NCI-H345 (cell line): ENCODE results near the gene SPATA13.

Source experiments
- DNase-seq: peaks from one replicate; lab custom pipeline; 2025; lab: John Stamatoyannopoulos, UW

SPATA13 gene

DNA sequence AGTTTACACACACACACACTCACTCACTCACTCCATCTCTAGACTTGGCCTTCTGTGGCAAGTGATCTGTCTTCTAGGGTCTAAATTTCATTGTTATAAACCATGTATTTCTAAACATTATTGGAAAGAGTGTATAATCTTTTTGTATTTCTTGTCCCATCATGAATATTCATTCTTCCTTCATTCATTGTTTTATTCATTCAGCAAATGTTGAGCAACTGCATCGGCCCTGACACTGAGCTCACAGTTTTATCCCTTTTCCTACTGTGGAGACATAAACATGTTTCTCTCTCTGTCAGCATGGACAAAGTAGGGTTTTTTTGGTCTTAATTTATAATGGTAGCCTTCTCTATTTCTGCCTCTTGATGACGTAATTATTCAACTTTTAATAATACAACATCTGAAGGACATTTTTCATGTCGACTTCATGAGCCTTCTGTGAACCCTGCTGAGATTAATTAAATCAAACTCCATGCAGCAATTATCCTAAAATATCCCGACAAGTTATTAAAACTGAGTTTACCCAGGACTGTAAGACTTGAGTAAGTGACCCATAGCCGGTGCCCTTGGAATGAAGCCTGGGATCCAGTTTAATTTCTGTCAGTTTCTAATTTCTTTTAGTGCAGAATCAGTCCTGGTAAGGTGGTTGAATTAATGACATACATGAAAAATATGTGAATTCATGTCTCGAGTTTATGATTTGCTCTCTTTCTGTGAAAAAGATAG, 7.3 kb downstream of the SPATA13 start:
- DNase-seq, result no peak

- no peak for DNase-seq
Measured at GRCh38 chr13:24168392-24168750, 7.9 kb downstream of the SPATA13 start.

DNA sequence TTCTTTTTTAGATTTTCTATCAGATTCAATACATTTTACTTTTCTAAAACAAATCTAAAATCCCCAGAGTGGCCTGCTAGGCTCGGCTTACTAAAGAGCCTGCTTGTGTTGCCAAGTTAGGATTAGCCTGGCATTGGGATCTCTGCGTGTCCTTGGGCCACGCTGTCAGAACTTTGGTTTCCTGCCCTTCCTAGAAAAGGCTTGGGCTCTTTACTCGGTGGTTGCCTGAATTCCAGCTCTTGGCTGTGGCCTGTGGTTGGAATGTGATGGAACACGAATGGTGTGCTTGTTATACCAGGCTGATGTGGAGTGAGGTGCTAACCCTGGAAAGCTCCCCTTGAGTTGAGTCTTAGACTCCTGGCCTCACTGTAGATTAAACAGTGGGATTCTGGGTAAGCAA, 8.5 kb downstream of the SPATA13 start:
- no peak for DNase-seq

GRCh38 chr13:24172071-24172470, 11.6 kb downstream of the SPATA13 start:
- no peak for DNase-seq

DNA sequence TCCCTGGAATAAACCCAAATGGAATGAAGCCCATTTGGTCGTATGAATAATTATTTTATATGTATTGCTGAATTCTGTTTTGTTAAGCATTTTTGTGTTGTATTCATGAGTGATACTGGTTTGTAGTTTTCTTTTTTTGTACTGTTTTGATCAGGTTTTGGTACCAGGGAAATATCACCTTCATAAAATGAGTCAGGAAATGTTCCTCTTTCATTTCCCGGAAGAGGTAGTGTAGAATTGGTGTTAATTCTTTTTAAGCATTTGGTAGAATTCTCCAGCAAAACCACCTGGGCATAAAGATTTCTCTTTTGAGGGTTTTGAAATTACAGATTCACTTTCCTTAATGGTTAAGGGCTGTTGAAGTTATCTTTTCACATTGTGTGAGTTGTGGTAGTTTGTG, 13.3 kb downstream of the SPATA13 start:
- no peak for DNase-seq

DNA sequence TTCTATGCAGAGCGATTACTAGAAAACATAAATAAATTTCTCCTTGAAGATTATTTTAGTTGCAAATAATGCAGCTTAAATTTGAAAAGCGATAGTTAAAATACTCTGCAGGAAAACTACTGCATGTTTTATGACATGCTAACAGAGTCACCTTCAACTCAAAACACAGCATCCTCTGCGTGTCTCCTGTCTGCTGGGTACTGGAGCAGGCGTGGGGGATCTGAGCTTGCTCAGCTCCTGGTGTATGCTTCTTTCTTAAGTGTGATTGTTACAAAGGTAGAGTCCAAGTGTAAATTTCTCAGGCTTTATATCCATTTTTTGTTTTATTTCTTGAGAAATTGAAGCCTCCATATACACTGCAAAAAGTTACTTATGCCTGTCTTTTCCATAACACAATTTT, 15.3 kb downstream of the SPATA13 start:
- DNase-seq, result no peak

DNA sequence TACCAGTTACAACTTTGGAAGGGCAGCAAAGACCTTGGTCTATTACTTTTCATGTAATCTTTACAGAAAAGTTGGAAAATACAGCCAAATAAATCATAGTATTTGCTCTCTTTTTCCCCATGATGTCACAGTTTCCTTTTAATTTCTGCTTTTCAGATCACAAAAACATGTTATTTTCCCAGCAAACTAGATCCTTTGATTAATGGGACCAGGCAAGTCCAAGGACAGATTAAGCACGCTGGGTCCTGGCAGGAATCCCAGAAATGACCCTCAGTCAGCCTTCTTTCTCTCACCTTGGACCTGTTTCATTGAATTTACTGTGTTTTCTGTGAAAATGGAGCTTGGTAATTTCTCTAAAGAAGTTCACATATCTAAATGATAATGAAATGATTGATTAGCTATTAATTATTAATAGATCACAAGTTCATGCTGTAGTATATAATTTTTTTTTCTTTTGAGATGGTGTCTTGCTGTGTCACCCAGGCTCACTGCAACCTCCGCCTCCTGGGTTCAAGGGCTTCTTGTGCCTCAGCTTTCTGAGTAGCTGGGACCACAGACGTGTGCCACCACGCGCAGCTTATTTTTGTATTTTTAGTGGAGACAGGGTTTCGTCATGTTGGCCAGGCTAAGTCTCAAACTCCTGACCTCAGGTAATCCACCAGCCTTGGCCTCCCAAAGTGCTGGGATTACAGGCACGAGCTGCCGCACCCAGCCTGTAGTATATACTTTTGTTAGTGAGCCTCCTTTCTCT, 16.0 kb downstream of the SPATA13 start:
- DNase-seq, result no peak

DNA sequence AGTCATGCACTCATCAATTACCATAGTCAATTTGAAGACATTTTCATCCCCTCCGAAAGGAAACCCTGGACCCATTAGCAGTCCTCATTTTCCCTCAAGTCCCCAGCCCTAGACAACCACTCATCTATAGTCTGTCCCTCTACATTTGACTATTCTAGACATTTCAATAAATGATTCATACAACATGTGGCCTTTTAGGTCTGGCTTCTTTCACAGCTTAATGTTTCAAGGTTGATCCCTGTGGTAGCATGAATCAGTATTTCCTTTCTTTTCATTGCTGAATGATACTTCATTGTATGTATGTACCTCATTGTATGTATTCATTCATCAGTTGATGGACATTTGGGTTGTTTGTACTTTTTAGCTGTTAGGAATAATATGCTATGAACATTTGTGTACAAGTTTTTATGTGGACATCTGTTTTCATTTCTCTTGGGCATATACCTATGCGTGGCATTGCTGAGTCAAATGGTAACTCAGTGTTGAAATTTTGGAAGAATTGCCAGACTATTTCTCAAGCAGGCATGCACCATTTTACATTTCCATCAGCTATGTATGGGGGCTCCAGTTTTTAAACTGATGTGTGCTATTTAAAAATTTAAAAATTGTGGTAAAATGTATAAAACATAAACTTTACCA, 18.4 kb downstream of the SPATA13 start:
- DNase-seq, result no peak

DNA sequence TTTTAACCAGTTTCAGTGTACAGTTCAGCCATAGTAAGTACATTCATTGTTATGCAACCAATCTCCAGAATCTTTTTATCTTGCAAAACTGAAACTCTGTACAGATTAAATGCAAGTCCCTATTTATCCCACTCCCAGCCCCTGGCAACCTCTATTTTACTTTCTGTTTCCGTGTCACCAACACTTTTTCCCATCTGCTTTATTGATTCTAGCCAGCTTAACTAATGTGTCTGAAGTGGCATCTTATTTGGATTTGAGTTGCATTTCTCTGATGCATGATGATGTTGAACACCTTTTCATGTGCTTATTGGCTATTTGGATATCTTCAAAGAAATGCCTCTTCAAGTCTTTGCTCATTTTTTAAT, 18.9 kb downstream of the SPATA13 start:
- no peak for DNase-seq

DNA sequence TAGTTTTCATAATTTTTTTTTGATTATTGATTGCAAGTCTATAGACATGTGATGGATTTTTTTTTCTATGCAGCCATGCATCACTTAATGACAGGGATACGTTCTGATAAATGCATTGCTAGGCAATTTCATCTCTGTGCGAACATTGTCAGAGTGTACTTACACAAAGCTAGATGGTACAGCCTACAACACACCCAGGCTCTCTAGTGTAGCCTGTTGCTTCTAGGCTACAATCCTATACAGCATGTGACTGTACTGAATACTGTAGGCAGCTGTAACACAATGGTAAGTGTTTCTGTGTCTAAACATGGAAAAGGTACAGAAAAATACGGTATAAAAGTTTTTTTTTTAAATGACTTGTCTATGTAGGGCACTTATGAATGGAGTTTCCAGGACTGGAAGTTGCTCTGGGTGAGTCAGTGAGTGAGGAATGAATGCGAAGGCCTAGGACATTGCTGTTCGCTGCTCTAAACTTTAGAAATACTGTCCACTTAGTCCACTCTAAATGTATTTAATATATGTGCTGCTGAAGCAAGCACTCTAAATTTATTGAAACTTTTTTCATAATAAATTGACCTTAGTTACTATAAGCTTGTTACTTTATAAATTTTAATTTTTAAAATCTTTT, 20.3 kb downstream of the SPATA13 start:
- no peak for DNase-seq

GRCh38 chr13:24181991-24182702, 21.6 kb downstream of the SPATA13 start:
- no peak for DNase-seq

DNA sequence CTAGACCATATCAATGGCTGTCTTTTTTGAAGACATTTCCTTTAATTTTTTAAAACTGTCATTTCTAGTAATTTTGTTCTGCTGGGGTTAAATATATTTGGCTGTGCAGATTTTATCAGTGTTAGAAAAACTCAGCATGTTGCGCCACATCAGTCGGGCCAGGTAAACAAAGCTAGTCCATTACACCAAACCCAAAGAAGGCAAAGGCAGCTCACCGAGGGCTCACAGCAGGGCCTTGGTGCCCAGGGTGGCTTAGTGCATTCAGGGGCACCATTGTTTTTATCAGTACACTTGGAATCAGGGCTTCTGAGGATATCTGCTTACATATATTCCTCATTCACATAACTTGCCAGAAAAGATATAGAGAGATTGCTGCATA, 22.2 kb downstream of the SPATA13 start:
- DNase-seq, result no peak

- no peak for DNase-seq
Measured at GRCh38 chr13:24183741-24184182, 23.2 kb downstream of the SPATA13 start.

- no peak for DNase-seq
Measured at GRCh38 chr13:24184265-24184841, 23.8 kb downstream of the SPATA13 start.

GRCh38 chr13:24184882-24185281, 24.4 kb downstream of the SPATA13 start:
- no peak for DNase-seq

- no peak for DNase-seq
Measured at GRCh38 chr13:24185591-24186232, 25.2 kb downstream of the SPATA13 start.

GRCh38 chr13:24187185-24187584, 26.7 kb downstream of the SPATA13 start:
- DNase-seq, result no peak

- DNase-seq, result no peak
Measured at GRCh38 chr13:24192057-24192810, 31.7 kb downstream of the SPATA13 start.

DNA sequence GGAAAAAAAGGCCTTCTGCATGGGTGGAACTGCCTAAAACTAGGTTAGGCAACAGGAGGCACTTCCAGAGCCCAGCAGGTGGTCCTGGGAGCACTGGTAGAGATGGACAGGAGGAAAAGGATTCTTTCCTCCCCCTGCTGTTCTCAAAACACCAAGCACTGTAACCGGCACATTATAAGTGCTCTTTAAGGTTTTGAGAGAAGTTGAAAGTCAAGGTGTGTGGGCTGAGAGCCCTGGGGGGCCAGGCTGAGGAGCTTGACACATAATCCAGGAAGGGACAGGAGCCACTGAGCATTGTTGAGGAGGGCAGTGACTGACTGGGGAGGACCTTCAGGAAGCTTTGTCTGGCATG, 32.3 kb downstream of the SPATA13 start:
- DNase-seq, result no peak

GRCh38 chr13:24194447-24194846, 33.9 kb downstream of the SPATA13 start:
- no peak for DNase-seq

GRCh38 chr13:24195626-24196025, 35.1 kb downstream of the SPATA13 start:
- no peak for DNase-seq
